COLO668 (cell line): ENCODE results near the gene C16orf90.

Source experiments
- DNase-seq: peaks from one replicate; lab custom pipeline; 2025; ENCODE audit not compliant: unreplicated experiment; lab: John Stamatoyannopoulos, UW

C16orf90 gene

GRCh38 chr16:3495176-3495575, at the start of gene C16orf90:
C16orf90 (minus strand) TSS chr16:3495489; CDS start chr16:3495421, 68 bp downstream.
- no peak for DNase-seq

- no peak for DNase-seq
Observed at GRCh38 chr16:3542601-3543373, 47.5 kb upstream of the C16orf90 start.

GRCh38 chr16:3541527-3542155, 46.4 kb upstream of the C16orf90 start:
- no peak for DNase-seq

- DNase-seq, result no peak
Observed at GRCh38 chr16:3538222-3538621, 42.9 kb upstream of the C16orf90 start.

GRCh38 chr16:3536851-3537250, 41.6 kb upstream of the C16orf90 start:
- no peak for DNase-seq

- no peak for DNase-seq
Observed at GRCh38 chr16:3536271-3536731, 41.0 kb upstream of the C16orf90 start.

- DNase-seq, result no peak
Observed at GRCh38 chr16:3534126-3534525, 38.8 kb upstream of the C16orf90 start.

- DNase-seq, result no peak
Observed at GRCh38 chr16:3532741-3533140, 37.5 kb upstream of the C16orf90 start.

- no peak for DNase-seq
Observed at GRCh38 chr16:3530371-3530914, 35.2 kb upstream of the C16orf90 start.

GRCh38 chr16:3529175-3529574, 33.9 kb upstream of the C16orf90 start:
- DNase-seq, result no peak

GRCh38 chr16:3528406-3528805, 33.1 kb upstream of the C16orf90 start:
- DNase-seq, result no peak

GRCh38 chr16:3527216-3527829, 32.0 kb upstream of the C16orf90 start:
- DNase-seq, result peak; percentile 79

- DNase-seq, result no peak
Observed at GRCh38 chr16:3525951-3526350, 30.7 kb upstream of the C16orf90 start.

- DNase-seq, result no peak
Observed at GRCh38 chr16:3523281-3523680, 28.0 kb upstream of the C16orf90 start.

GRCh38 chr16:3520841-3521240, 25.6 kb upstream of the C16orf90 start:
- no peak for DNase-seq

- DNase-seq, result no peak
Observed at GRCh38 chr16:3520413-3520812, 25.1 kb upstream of the C16orf90 start.

- DNase-seq, result no peak
Observed at GRCh38 chr16:3519581-3519980, 24.3 kb upstream of the C16orf90 start.

- DNase-seq, result no peak
Observed at GRCh38 chr16:3518986-3519348, 23.7 kb upstream of the C16orf90 start.

GRCh38 chr16:3518292-3518985, 23.1 kb upstream of the C16orf90 start:
- DNase-seq, result no peak

GRCh38 chr16:3515897-3516296, 20.6 kb upstream of the C16orf90 start:
- no peak for DNase-seq

- no peak for DNase-seq
Observed at GRCh38 chr16:3514621-3515020, 19.3 kb upstream of the C16orf90 start.
